NB4 (cell line): ENCODE results near the gene IZUMO4.

Source experiments
- DNase-seq: peaks from one replicate; pipeline ENCODE4 v3.0.0; 2010; ENCODE audit warnings: low read depth
- H3K4me3 ChIP-seq: one replicate; pipeline ENCODE4 v1.5.1; 2011; ENCODE audit warnings: mild to moderate bottlenecking, low read depth, low read length, moderate library complexity
- CTCF ChIP-seq: IDR thresholded peaks from one replicate; pipeline ENCODE4 v1.5.1; 2012; ENCODE audit warnings: low read depth, low read length
- MYC ChIP-seq: IDR thresholded peaks from 2 replicates; pipeline ENCODE4 v1.6.1; 2011; ENCODE audit warnings: low read depth, low read length
- POLR2A ChIP-seq: IDR thresholded peaks from 2 replicates; pipeline ENCODE4 v1.6.1; 2011; ENCODE audit warnings: mild to moderate bottlenecking; ENCODE audit not compliant: insufficient read length; ENCODE audit errors: extremely low read depth
- TF ChIP-seq, protein P1 (sequence below): IDR thresholded peaks from 2 replicates; pipeline ENCODE4 v1.6.1; 2011; ENCODE audit warnings: low read depth, low read length

IZUMO4 gene

DNA sequence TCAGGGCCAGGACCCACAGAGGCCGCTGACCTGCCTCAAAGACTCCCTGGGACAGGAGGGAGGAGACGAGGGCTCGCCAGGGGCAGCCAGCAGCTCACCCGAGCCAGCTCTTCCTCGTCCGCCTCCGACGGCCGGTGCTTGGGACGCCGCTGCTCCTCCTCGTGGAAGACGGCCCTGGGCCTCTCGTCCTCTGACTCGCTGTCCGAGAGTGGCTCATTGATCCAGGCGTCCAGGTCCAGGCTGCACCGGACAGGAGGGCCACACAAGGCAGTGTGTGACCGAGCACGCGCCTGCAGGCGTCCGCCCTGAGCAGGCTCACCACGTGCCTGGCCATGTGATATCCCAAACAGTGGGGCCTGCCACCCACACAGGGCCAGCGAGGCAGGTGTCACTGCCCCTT, 19.8 kb downstream of the IZUMO4 start:
- H3K4me3 ChIP-seq = no peak overlapping the region
- no peak for DNase-seq
- no peak for TF ChIP-seq POLR2A
- no peak for TF ChIP-seq MYC
- TF ChIP-seq CTCF = no peak
- TF ChIP-seq, protein P1, sequence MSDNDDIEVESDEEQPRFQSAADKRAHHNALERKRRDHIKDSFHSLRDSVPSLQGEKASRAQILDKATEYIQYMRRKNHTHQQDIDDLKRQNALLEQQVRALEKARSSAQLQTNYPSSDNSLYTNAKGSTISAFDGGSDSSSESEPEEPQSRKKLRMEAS = no peak

DNA sequence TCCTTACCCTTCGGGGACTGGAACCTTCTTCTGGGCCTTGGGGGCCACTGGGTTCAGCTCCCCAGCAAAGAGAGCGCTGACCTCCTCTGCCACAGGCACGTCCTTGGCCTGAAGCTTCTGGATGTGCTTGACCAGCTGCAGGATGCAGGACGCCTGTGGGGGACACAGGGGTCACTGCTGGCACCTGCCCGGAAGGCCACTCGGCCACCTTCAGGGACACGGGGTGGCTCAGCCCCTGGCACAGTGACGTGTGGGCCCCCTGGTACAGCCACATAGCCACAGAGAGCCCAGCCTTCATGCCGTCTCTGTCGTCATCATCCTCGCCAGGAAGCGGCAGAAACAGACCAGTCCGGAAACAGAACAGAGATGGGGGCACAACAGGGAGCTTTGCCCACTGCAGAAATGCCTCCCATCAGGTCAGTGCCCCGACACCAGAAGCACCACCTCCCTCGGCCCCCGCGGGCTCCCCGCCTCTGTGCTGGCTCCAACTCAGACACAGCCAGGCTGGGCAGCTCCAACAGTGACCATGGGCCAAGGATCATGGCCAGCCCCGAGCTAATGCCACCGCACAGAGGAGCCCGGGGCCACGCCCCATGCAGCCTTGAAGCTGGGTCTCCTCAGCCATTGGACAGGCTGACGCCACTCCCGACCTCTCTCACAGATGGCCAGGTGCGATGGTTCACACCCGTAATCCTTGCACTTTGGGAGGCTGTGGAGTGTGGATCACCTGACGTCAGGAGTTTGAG, 20.7 kb downstream of the IZUMO4 start:
- no peak overlapping the region for H3K4me3 ChIP-seq
- TF ChIP-seq POLR2A = no peak
- TF ChIP-seq, protein P1 = no peak
- no peak for DNase-seq

DNA sequence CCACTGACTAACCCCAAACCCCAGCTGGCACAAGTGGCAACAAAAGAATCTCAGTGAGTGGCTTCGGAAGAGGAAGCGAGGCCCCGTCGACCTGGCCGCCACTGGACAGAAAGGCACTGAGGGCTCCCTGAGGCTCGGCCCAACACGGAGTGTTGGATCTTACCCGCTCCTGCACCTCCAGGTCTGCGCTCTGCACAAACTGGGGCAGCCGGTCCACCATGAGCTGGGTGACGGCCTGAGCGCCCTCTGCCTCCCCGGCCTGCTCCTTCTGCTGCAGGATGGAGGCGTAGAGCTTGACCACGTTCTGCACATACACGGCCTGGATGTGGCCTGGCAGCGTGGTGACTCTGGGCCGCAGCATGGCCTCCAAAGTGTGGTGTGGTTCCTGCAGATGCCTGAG, 21.7 kb downstream of the IZUMO4 start:
- no peak overlapping the region for H3K4me3 ChIP-seq
- TF ChIP-seq CTCF (no peak), MYC (no peak), POLR2A (no peak)
- TF ChIP-seq, protein P1 = no peak
- no peak for DNase-seq

- TF ChIP-seq CTCF = no peak
- TF ChIP-seq MYC = no peak
- DNase-seq = no peak
- no peak overlapping the region for H3K4me3 ChIP-seq
These were observed 23.4 kb downstream of the IZUMO4 start for GRCh38 chr19:2119921-2120785.

DNA sequence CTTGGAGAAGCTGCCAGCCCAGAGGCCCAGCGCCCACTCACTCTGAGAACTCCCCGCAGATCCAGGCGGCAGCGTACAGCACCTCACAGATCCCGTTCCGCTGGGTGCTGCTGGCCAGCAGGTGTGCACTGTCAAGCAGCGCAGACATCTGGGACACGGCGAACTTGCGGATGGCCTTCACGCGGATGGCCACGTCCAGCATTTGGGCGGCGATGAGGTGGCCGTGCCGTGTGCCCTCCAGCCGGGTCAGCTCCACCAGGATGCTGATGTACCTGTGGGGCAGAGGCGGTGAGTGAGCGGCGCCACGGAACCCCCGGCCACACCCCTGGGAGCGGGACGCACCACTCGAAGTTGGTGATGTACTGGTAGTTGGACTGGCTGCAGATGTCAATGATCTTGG, 24.1 kb downstream of the IZUMO4 start:
- H3K4me3 ChIP-seq = no peak overlapping the region
- TF ChIP-seq, protein P1 = no peak
- no peak for TF ChIP-seq MYC
- no peak for DNase-seq

GRCh38 chr19:2121416-2122051, 24.8 kb downstream of the IZUMO4 start:
- no peak for DNase-seq
- H3K4me3 ChIP-seq = no peak overlapping the region
- TF ChIP-seq CTCF = no peak
- TF ChIP-seq, protein P1 = no peak
- no peak for TF ChIP-seq POLR2A
- no peak for TF ChIP-seq MYC
